Mammary epithelial cell (primary cell): Measurements from ENCODE around the gene KCTD19.

ENCODE experiments used
- EZH2 ChIP-seq: IDR thresholded peaks from 2 replicates; pipeline ENCODE4 v1.6.1; 2012; ENCODE audit warnings: low read length, inconsistent platforms, borderline replicate concordance
- TF ChIP-seq, protein P1 (sequence below), 2 donors: IDR thresholded peaks in 1 of 2; conservative IDR thresholded peaks in 1 of 2; 2 replicates each; pipeline ENCODE4 v1.5.1; 2011 to 2012; ENCODE audit warnings: inconsistent platforms in 2 of 2, low read length in 2 of 2, mild to moderate bottlenecking in 2 of 2, control low read depth in 1 of 2, low read depth in 1 of 2; ENCODE audit not compliant: insufficient read depth in 1 of 2; ENCODE audit errors: extremely low read depth in 1 of 2

DNA sequence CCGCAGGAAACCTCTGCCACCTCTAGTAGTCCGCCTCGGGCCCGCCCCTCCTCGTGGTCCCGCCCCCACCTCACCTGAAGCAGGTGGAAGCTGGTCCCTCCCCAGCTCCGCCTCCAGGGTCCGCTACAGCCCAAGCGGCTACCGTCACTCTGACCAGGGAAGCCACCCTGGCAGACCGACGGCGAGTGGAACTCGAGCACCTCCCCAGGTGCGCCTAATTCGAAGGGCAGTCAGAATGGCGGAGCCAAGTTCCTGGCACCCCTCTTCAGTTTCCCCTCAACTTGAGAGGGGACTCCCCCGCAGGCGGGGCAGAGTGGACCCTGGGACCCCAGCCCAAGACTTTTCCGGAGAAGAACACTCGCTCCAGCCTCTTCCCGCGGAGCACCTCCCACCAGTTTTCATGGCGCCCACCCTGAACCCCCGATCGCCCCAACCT, 79.8 kb downstream of the KCTD19 start:
- no peak for TF ChIP-seq EZH2
- TF ChIP-seq, protein P1, sequence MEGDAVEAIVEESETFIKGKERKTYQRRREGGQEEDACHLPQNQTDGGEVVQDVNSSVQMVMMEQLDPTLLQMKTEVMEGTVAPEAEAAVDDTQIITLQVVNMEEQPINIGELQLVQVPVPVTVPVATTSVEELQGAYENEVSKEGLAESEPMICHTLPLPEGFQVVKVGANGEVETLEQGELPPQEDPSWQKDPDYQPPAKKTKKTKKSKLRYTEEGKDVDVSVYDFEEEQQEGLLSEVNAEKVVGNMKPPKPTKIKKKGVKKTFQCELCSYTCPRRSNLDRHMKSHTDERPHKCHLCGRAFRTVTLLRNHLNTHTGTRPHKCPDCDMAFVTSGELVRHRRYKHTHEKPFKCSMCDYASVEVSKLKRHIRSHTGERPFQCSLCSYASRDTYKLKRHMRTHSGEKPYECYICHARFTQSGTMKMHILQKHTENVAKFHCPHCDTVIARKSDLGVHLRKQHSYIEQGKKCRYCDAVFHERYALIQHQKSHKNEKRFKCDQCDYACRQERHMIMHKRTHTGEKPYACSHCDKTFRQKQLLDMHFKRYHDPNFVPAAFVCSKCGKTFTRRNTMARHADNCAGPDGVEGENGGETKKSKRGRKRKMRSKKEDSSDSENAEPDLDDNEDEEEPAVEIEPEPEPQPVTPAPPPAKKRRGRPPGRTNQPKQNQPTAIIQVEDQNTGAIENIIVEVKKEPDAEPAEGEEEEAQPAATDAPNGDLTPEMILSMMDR (conservative IDR thresholded peaks at IDR 0.05 in 1 of 2, IDR thresholded peaks at IDR 0.05 in 1 of 2; ENCODE audit: extremely low read depth in 1 of 2, insufficient read depth in 1 of 2, low read depth in 1 of 2, low read length in 2 of 2): peak in 1 of 2 donors; percentile 27
